Astrocyte (in vitro differentiated cells and primary cell): ENCODE measurements around the gene FGD4.

Source experiments
- CTCF ChIP-seq: IDR thresholded peaks from 2 replicates; pipeline ENCODE4 v1.5.1; 2011; ENCODE audit warnings: low read depth, mild to moderate bottlenecking, inconsistent platforms, low read length, moderate library complexity; ENCODE audit not compliant: insufficient read depth
- EZH2 ChIP-seq: IDR thresholded peaks from 2 replicates; pipeline ENCODE4 v1.6.1; 2012; ENCODE audit warnings: mild to moderate bottlenecking, low read length, inconsistent platforms; ENCODE audit not compliant: insufficient read depth

- TF ChIP-seq CTCF (no peak), EZH2 (no peak)
These were observed 189.2 kb downstream of the FGD4 start for GRCh38 chr12:32588604-32589003.
